SKM-1 (cell line): ENCODE results near the gene AIFM2.
"Not testable (repeated sequence)": the region's sequence is repeated elsewhere in the genome, so short reads cannot be mapped to it uniquely, and the experiment has no call there.

ENCODE experiments used
- DNase-seq: peaks from one replicate; lab custom pipeline; 2025; ENCODE audit not compliant: unreplicated experiment; lab: John Stamatoyannopoulos, UW

The AIFM2 gene

GRCh38 chr10:70123817-70124216 is 8.8 kb downstream of the AIFM2 start:
- DNase-seq = no peak

GRCh38 chr10:70123166-70123565 is 9.5 kb downstream of the AIFM2 start:
- not testable (repeated sequence) for DNase-seq

GRCh38 chr10:70122742-70123141 is 9.9 kb downstream of the AIFM2 start:
- DNase-seq = no peak

GRCh38 chr10:70121281-70121949 is 11.2 kb downstream of the AIFM2 start:
- DNase-seq = no peak

GRCh38 chr10:70120417-70120816 is 12.2 kb downstream of the AIFM2 start:
- no peak for DNase-seq

GRCh38 chr10:70119623-70120022 is 13.0 kb downstream of the AIFM2 start:
- DNase-seq = no peak

- no peak for DNase-seq
These were observed 13.4 kb downstream of the AIFM2 start for GRCh38 chr10:70119197-70119596.

GRCh38 chr10:70118196-70118595 is 14.4 kb downstream of the AIFM2 start:
- no peak for DNase-seq

GRCh38 chr10:70117646-70118045 is 15.0 kb downstream of the AIFM2 start:
- no peak for DNase-seq

GRCh38 chr10:70115948-70116682 is 16.5 kb downstream of the AIFM2 start:
- no peak for DNase-seq

GRCh38 chr10:70114902-70115301 is 17.7 kb downstream of the AIFM2 start:
- no peak for DNase-seq

GRCh38 chr10:70112071-70112470 is 20.6 kb downstream of the AIFM2 start:
- DNase-seq = no peak

- no peak for DNase-seq
These were observed 21.1 kb downstream of the AIFM2 start for GRCh38 chr10:70111496-70111895.

GRCh38 chr10:70109064-70109729 is 23.4 kb downstream of the AIFM2 start:
- no peak for DNase-seq

- no peak for DNase-seq
These were observed 25.4 kb downstream of the AIFM2 start for GRCh38 chr10:70106958-70107791.

- no peak for DNase-seq
These were observed 31.0 kb downstream of the AIFM2 start for GRCh38 chr10:70101668-70102067.

- DNase-seq = not testable (repeated sequence)
These were observed 31.5 kb downstream of the AIFM2 start for GRCh38 chr10:70101068-70101562.

GRCh38 chr10:70098271-70098670 is 34.4 kb downstream of the AIFM2 start:
- DNase-seq = no peak

- DNase-seq = no peak
These were observed 35.2 kb downstream of the AIFM2 start for GRCh38 chr10:70097459-70097858.

- no peak for DNase-seq
These were observed 35.8 kb downstream of the AIFM2 start for GRCh38 chr10:70096705-70097420.
